ENCODE data around the gene ZNF124. TPM values are rescaled to one million over a fixed set of nuclear protein-coding genes. Genes with fewer than 3 reads are reported as not detected.

Gene ZNF124
- polyA plus RNA-seq, 1 donor from 2014 or later, result 23.6 TPM

- Histone ChIP-seq H3K79me2 (replicated peaks; ENCODE audit: insufficient read depth, low read length) (peaks cover 26% of the 10 kb centered on the region), H3K9me2 (ENCODE audit: insufficient read depth, low read length) (no peaks in the 10 kb centered on the region), H2AFZ (ENCODE audit: low read depth, low read length) (no peak overlapping the region), H3F3A (ENCODE audit: insufficient read depth, low read length, poor library complexity, severe bottlenecking) (no peaks in the 10 kb centered on the region), H3K9ac (ENCODE audit: low read length) (no peak overlapping the region), H3K9me3 (ENCODE audit: low read length) (no peaks in the 10 kb centered on the region), H3K4me2 (ENCODE audit: low read length) (no peak overlapping the region), H3K4me3 (ENCODE audit: low read length) (no peak overlapping the region), H3K27me3 (ENCODE audit: insufficient read depth, low read depth, low read length) (no peaks in the 10 kb centered on the region), H3K27ac (ENCODE audit: low read length) (no peak overlapping the region), H4K20me1 (ENCODE audit: insufficient read depth) (no peaks in the 10 kb centered on the region), H3K36me3 (ENCODE audit: insufficient read depth, low read length) (no peaks in the 10 kb centered on the region)
- TF ChIP-seq MXI1 (conservative IDR thresholded peaks at IDR 0.05; ENCODE audit: poor library complexity, severe bottlenecking), result no peak
- TF ChIP-seq RAD21 (conservative IDR thresholded peaks at IDR 0.05), result no peak
- TF ChIP-seq REST (IDR thresholded peaks at IDR 0.05; ENCODE audit: borderline replicate concordance), result no peak
- no peak for TF ChIP-seq SMC3 (conservative IDR thresholded peaks at IDR 0.05; ENCODE audit: poor library complexity)
- no peak for TF ChIP-seq TAF1 (IDR thresholded peaks at IDR 0.05; ENCODE audit: low read depth)
- no peak for TF ChIP-seq EP300 (conservative IDR thresholded peaks at IDR 0.05; ENCODE audit: poor library complexity, severe bottlenecking)
- TF ChIP-seq EZH2 (IDR thresholded peaks at IDR 0.05; ENCODE audit: borderline replicate concordance, insufficient read depth, low read length, poor library complexity, severe bottlenecking), result no peak
- TF ChIP-seq CTCF (IDR thresholded peaks at IDR 0.05; ENCODE audit: poor library complexity, severe bottlenecking), result no peak
- TF ChIP-seq POLR2AphosphoS5 (IDR thresholded peaks at IDR 0.05), result no peak
These were observed 40.2 kb upstream of the ZNF124 start for GRCh38 chr1:247212012-247212411.

- Histone ChIP-seq H3K4me3 (ENCODE audit: low read length) (no peak overlapping the region), H2AFZ (ENCODE audit: low read depth, low read length) (no peak overlapping the region), H3F3A (ENCODE audit: insufficient read depth, low read length, poor library complexity, severe bottlenecking) (no peaks in the 10 kb centered on the region), H3K27me3 (ENCODE audit: insufficient read depth, low read depth, low read length) (no peaks in the 10 kb centered on the region), H4K20me1 (ENCODE audit: insufficient read depth) (no peaks in the 10 kb centered on the region), H3K79me2 (replicated peaks; ENCODE audit: insufficient read depth, low read length) (peaks cover 26% of the 10 kb centered on the region), H3K36me3 (ENCODE audit: insufficient read depth, low read length) (no peaks in the 10 kb centered on the region), H3K9ac (ENCODE audit: low read length) (peak overlapping the region; percentile 70), H3K9me2 (ENCODE audit: insufficient read depth, low read length) (no peaks in the 10 kb centered on the region), H3K9me3 (ENCODE audit: low read length) (no peaks in the 10 kb centered on the region), H3K27ac (ENCODE audit: low read length) (no peak overlapping the region), H3K4me2 (ENCODE audit: low read length) (no peak overlapping the region)
- TF ChIP-seq REST (IDR thresholded peaks at IDR 0.05; ENCODE audit: borderline replicate concordance), result no peak
- no peak for TF ChIP-seq RAD21 (conservative IDR thresholded peaks at IDR 0.05)
- no peak for TF ChIP-seq EP300 (conservative IDR thresholded peaks at IDR 0.05; ENCODE audit: poor library complexity, severe bottlenecking)
- TF ChIP-seq TAF1 (IDR thresholded peaks at IDR 0.05; ENCODE audit: low read depth), result no peak
- TF ChIP-seq SMC3 (conservative IDR thresholded peaks at IDR 0.05; ENCODE audit: poor library complexity), result no peak
- no peak for TF ChIP-seq CTCF (IDR thresholded peaks at IDR 0.05; ENCODE audit: poor library complexity, severe bottlenecking)
- no peak for TF ChIP-seq MXI1 (conservative IDR thresholded peaks at IDR 0.05; ENCODE audit: poor library complexity, severe bottlenecking)
- TF ChIP-seq POLR2AphosphoS5 (IDR thresholded peaks at IDR 0.05), result no peak
- no peak for TF ChIP-seq EZH2 (IDR thresholded peaks at IDR 0.05; ENCODE audit: borderline replicate concordance, insufficient read depth, low read length, poor library complexity, severe bottlenecking)
These were observed 39.5 kb upstream of the ZNF124 start for GRCh38 chr1:247211339-247211738.

Data from neural cell (in vitro differentiated cells).